SK-N-SH treated with all-trans-retinoic acid at 6 μM for 48 hours (cell line): Measurements from ENCODE around the gene CHRM3.

Experiments
- ATAC-seq: fragments of 200-7000 bp; cut with Tn5 transposase; 3 replicates; pipeline ENCODE4 v1.9.1; 2020; ENCODE audit warnings: mild to moderate bottlenecking, moderate library complexity
- ARNTL ChIP-seq: fragments of 450-650 bp; formaldehyde crosslinking; IDR thresholded peaks from 2 replicates; pipeline ENCODE4 v1.5.0; 2020; ENCODE audit warnings: low read depth, mild to moderate bottlenecking, moderate library complexity, borderline replicate concordance
- BACH2 ChIP-seq: fragments of 250-450 bp; sonication (Bioruptor Pico); IDR thresholded peaks from 2 replicates; pipeline ENCODE4 v1.9.0; 2021; ENCODE audit warnings: mild to moderate bottlenecking, borderline replicate concordance
- ESRRG ChIP-seq: fragments of 250-450 bp; sonication (Bioruptor Pico); IDR thresholded peaks from 2 replicates; pipeline ENCODE4 v1.6.1; 2021; ENCODE audit warnings: mild to moderate bottlenecking
- ISL1 ChIP-seq: fragments of 250-450 bp; sonication (Bioruptor Pico); IDR thresholded peaks from 2 replicates; pipeline ENCODE4 v2.1.2; 2022; ENCODE audit warnings: mild to moderate bottlenecking, moderate library complexity
- OSR1 ChIP-seq: fragments of 250-450 bp; sonication (Bioruptor Pico); IDR thresholded peaks from 2 replicates; pipeline ENCODE4 v1.8.0; 2022; ENCODE audit warnings: moderate library complexity, mild to moderate bottlenecking, inconsistent platforms
- PPARA ChIP-seq: fragments of 250-450 bp; sonication (Bioruptor Pico); IDR thresholded peaks from 2 replicates; pipeline ENCODE4 v1.5.0; 2020; ENCODE audit warnings: mild to moderate bottlenecking, borderline replicate concordance
- RARB ChIP-seq: fragments of 250-450 bp; sonication (Bioruptor Pico); IDR thresholded peaks from 2 replicates; pipeline ENCODE4 v1.8.0; 2021; ENCODE audit warnings: mild to moderate bottlenecking, moderate library complexity
- SNAI2 ChIP-seq: fragments of 250-450 bp; sonication (Bioruptor Pico); IDR thresholded peaks from 2 replicates; pipeline ENCODE4 v1.5.0; 2020; ENCODE audit warnings: mild to moderate bottlenecking, moderate library complexity
- TOX ChIP-seq: fragments of 250-450 bp; sonication (Bioruptor Pico); IDR thresholded peaks from 2 replicates; pipeline ENCODE4 v1.8.0; 2021; ENCODE audit warnings: mild to moderate bottlenecking, moderate library complexity, borderline replicate concordance
- ZC3H10 ChIP-seq: fragments of 250-450 bp; sonication (Bioruptor Pico); IDR thresholded peaks from 2 replicates; pipeline ENCODE4 v1.5.1; 2021; ENCODE audit warnings: mild to moderate bottlenecking, moderate library complexity
- ZFP3 ChIP-seq: fragments of 250-450 bp; sonication (Bioruptor Pico); IDR thresholded peaks from 2 replicates; pipeline ENCODE4 v1.5.0; 2020; ENCODE audit warnings: mild to moderate bottlenecking, moderate library complexity
- ZFP30 ChIP-seq: fragments of 450-650 bp; formaldehyde crosslinking; IDR thresholded peaks from 2 replicates; pipeline ENCODE4 v1.5.0; 2022; ENCODE audit warnings: mild to moderate bottlenecking, moderate library complexity
- ZNF565 ChIP-seq: fragments of 450-650 bp; formaldehyde crosslinking; conservative IDR thresholded peaks from 2 replicates; pipeline ENCODE4 v1.5.0; 2020; ENCODE audit warnings: low read depth, mild to moderate bottlenecking, moderate library complexity
- ZNF70 ChIP-seq: fragments of 450-650 bp; formaldehyde crosslinking; IDR thresholded peaks from 2 replicates; pipeline ENCODE4 v1.5.0; 2020; ENCODE audit warnings: mild to moderate bottlenecking, moderate library complexity
- ZNF8 ChIP-seq: fragments of 450-650 bp; formaldehyde crosslinking; IDR thresholded peaks from 2 replicates; pipeline ENCODE4 v1.5.0; 2020; ENCODE audit warnings: mild to moderate bottlenecking, moderate library complexity
- TF ChIP-seq, protein P1 (sequence below): fragments of 250-450 bp; sonication (Bioruptor Pico); IDR thresholded peaks from 2 replicates; pipeline ENCODE4 v1.8.0; 2021; ENCODE audit warnings: low read depth, mild to moderate bottlenecking, moderate library complexity, borderline replicate concordance
- TF ChIP-seq, protein P2 (sequence below): fragments of 250-450 bp; sonication (Bioruptor Pico); IDR thresholded peaks from 2 replicates; pipeline ENCODE4 v1.5.1; 2021; ENCODE audit warnings: mild to moderate bottlenecking, moderate library complexity
- TF ChIP-seq, protein P3 (sequence below): fragments of 250-450 bp; sonication (Bioruptor Pico); IDR thresholded peaks from 2 replicates; pipeline ENCODE4 v1.5.0; 2020; ENCODE audit warnings: mild to moderate bottlenecking, moderate library complexity
- TF ChIP-seq, protein P4 (sequence below): fragments of 250-450 bp; sonication (Bioruptor Pico); IDR thresholded peaks from 2 replicates; pipeline ENCODE4 v1.8.0; 2020; ENCODE audit warnings: mild to moderate bottlenecking, moderate library complexity, borderline replicate concordance

Gene CHRM3

DNA sequence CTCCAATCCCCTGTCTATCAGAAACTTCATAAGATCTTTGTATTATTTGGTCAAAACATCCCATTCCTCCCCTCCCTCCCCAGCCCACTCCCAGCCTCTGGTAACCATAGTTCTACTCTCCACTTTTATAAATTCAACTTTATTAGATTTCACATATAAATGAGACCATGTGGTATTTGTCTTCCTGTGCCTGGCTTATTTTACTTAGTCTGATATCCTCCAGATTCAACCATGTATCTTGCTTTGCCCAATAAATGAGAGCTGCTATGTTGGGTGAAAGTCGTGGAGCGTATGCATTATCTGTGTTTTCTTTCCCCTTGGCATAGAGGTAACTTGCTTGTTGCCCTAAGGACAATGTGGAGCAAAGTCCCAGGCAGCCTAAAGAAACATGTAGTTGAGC is 28.5 kb upstream of the CHRM3 start:
- no peak for ATAC-seq

GRCh38 chr1:239361403-239361802 is 25.0 kb upstream of the CHRM3 start:
- ATAC-seq, result peak; percentile 98
- TF ChIP-seq, protein P1, sequence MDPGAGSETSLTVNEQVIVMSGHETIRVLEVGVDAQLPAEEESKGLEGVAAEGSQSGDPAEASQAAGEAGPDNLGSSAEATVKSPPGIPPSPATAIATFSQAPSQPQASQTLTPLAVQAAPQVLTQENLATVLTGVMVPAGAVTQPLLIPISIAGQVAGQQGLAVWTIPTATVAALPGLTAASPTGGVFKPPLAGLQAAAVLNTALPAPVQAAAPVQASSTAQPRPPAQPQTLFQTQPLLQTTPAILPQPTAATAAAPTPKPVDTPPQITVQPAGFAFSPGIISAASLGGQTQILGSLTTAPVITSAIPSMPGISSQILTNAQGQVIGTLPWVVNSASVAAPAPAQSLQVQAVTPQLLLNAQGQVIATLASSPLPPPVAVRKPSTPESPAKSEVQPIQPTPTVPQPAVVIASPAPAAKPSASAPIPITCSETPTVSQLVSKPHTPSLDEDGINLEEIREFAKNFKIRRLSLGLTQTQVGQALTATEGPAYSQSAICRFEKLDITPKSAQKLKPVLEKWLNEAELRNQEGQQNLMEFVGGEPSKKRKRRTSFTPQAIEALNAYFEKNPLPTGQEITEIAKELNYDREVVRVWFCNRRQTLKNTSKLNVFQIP (CRISPR knock-in tag), result peak; percentile 98; the same call in 1 of the 2 replicates
- TF ChIP-seq ZNF8 (CRISPR knock-in tag), result no peak
- TF ChIP-seq, protein P2, sequence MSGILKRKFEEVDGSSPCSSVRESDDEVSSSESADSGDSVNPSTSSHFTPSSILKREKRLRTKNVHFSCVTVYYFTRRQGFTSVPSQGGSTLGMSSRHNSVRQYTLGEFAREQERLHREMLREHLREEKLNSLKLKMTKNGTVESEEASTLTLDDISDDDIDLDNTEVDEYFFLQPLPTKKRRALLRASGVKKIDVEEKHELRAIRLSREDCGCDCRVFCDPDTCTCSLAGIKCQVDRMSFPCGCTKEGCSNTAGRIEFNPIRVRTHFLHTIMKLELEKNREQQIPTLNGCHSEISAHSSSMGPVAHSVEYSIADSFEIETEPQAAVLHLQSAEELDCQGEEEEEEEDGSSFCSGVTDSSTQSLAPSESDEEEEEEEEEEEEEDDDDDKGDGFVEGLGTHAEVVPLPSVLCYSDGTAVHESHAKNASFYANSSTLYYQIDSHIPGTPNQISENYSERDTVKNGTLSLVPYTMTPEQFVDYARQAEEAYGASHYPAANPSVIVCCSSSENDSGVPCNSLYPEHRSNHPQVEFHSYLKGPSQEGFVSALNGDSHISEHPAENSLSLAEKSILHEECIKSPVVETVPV (CRISPR knock-in tag), result peak; percentile 91; the same call in 1 of the 2 replicates
- peak; percentile 86 for TF ChIP-seq ISL1 (CRISPR knock-in tag)
- no peak for TF ChIP-seq RARB (CRISPR knock-in tag)
- TF ChIP-seq, protein P3, sequence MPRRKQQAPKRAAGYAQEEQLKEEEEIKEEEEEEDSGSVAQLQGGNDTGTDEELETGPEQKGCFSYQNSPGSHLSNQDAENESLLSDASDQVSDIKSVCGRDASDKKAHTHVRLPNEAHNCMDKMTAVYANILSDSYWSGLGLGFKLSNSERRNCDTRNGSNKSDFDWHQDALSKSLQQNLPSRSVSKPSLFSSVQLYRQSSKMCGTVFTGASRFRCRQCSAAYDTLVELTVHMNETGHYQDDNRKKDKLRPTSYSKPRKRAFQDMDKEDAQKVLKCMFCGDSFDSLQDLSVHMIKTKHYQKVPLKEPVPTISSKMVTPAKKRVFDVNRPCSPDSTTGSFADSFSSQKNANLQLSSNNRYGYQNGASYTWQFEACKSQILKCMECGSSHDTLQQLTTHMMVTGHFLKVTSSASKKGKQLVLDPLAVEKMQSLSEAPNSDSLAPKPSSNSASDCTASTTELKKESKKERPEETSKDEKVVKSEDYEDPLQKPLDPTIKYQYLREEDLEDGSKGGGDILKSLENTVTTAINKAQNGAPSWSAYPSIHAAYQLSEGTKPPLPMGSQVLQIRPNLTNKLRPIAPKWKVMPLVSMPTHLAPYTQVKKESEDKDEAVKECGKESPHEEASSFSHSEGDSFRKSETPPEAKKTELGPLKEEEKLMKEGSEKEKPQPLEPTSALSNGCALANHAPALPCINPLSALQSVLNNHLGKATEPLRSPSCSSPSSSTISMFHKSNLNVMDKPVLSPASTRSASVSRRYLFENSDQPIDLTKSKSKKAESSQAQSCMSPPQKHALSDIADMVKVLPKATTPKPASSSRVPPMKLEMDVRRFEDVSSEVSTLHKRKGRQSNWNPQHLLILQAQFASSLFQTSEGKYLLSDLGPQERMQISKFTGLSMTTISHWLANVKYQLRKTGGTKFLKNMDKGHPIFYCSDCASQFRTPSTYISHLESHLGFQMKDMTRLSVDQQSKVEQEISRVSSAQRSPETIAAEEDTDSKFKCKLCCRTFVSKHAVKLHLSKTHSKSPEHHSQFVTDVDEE (CRISPR knock-in tag), result no peak
- peak; percentile 99 for TF ChIP-seq ZC3H10 (CRISPR knock-in tag)
- peak; percentile 98; the same call in 1 of the 2 replicates for TF ChIP-seq TOX (CRISPR knock-in tag)
- TF ChIP-seq, protein P4, sequence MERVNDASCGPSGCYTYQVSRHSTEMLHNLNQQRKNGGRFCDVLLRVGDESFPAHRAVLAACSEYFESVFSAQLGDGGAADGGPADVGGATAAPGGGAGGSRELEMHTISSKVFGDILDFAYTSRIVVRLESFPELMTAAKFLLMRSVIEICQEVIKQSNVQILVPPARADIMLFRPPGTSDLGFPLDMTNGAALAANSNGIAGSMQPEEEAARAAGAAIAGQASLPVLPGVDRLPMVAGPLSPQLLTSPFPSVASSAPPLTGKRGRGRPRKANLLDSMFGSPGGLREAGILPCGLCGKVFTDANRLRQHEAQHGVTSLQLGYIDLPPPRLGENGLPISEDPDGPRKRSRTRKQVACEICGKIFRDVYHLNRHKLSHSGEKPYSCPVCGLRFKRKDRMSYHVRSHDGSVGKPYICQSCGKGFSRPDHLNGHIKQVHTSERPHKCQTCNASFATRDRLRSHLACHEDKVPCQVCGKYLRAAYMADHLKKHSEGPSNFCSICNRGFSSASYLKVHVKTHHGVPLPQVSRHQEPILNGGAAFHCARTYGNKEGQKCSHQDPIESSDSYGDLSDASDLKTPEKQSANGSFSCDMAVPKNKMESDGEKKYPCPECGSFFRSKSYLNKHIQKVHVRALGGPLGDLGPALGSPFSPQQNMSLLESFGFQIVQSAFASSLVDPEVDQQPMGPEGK (CRISPR knock-in tag), result peak; percentile 78; the same call in 1 of the 2 replicates

More for the DNA sequence above, 28.5 kb upstream of the CHRM3 start:
- TF ChIP-seq, protein P3 (CRISPR knock-in tag), result peak; percentile 54; the same call in 1 of the 2 replicates
- no peak for TF ChIP-seq OSR1 (CRISPR knock-in tag)

- ATAC-seq, result no peak
- TF ChIP-seq ZFP3 (CRISPR knock-in tag), result no peak
- TF ChIP-seq ESRRG (CRISPR knock-in tag), result no peak
- no peak for TF ChIP-seq ARNTL (CRISPR knock-in tag)
- no peak for TF ChIP-seq BACH2 (CRISPR knock-in tag)
- no peak for TF ChIP-seq ZNF565 (CRISPR knock-in tag)
- no peak for TF ChIP-seq ZC3H10 (CRISPR knock-in tag)
- TF ChIP-seq, protein P2 (CRISPR knock-in tag), result no peak
- TF ChIP-seq, protein P1 (CRISPR knock-in tag), result no peak
- no peak for TF ChIP-seq PPARA (CRISPR knock-in tag)
- no peak for TF ChIP-seq ZFP30 (CRISPR knock-in tag)
- TF ChIP-seq ZNF70 (CRISPR knock-in tag), result no peak
- no peak for TF ChIP-seq ISL1 (CRISPR knock-in tag)
- TF ChIP-seq, protein P4 (CRISPR knock-in tag), result no peak
- no peak for TF ChIP-seq SNAI2 (CRISPR knock-in tag)
- no peak for TF ChIP-seq RARB (CRISPR knock-in tag)
- no peak for TF ChIP-seq ZNF8 (CRISPR knock-in tag)
Observed at GRCh38 chr1:239363930-239364329, 22.4 kb upstream of the CHRM3 start.
